GM12865 (cell line): ENCODE results near the gene FOXA1.

Source experiments
- DNase-seq: peaks from one replicate; pipeline ENCODE4 v3.0.0; 2010; ENCODE audit warnings: low read depth
- H3K4me3 ChIP-seq: 2 replicates; pipeline ENCODE4 v1.5.1; 2011; ENCODE audit warnings: mild to moderate bottlenecking, low read depth, low read length, control low read depth
- CTCF ChIP-seq: IDR thresholded peaks from 2 replicates; pipeline ENCODE4 v1.5.1; 2011; ENCODE audit warnings: low read length, control low read depth, low read depth, inconsistent platforms; ENCODE audit not compliant: insufficient read depth; ENCODE audit errors: missing control alignments

Gene FOXA1

GRCh38 chr14:37593511-37594237 lies 1.4 kb downstream of the FOXA1 start:
- no peak for TF ChIP-seq CTCF
- H3K4me3 ChIP-seq = no peak overlapping the region

GRCh38 chr14:37592482-37593408 lies 2.3 kb downstream of the FOXA1 start:
- TF ChIP-seq CTCF = no peak
- no peak for DNase-seq
- H3K4me3 ChIP-seq = no peak overlapping the region

More at GRCh38 chr14:37593511-37594237, 1.4 kb downstream of the FOXA1 start:
- DNase-seq = no peak

GRCh38 chr14:37591941-37592481 lies 3.0 kb downstream of the FOXA1 start:
- no peak for DNase-seq
- no peak for TF ChIP-seq CTCF
- H3K4me3 ChIP-seq = no peak overlapping the region

GRCh38 chr14:37591311-37591940 lies 3.6 kb downstream of the FOXA1 start:
- no peak for DNase-seq
- H3K4me3 ChIP-seq = no peak overlapping the region
- TF ChIP-seq CTCF = no peak

GRCh38 chr14:37590428-37591139 lies 4.5 kb downstream of the FOXA1 start:
- H3K4me3 ChIP-seq = no peak overlapping the region
- no peak for TF ChIP-seq CTCF
- no peak for DNase-seq
